ENCODE measurements around the gene VWA2.
A peak's percentile ranks its signal among the peaks of the same experiment; 100 is the strongest.

Gene VWA2

DNA sequence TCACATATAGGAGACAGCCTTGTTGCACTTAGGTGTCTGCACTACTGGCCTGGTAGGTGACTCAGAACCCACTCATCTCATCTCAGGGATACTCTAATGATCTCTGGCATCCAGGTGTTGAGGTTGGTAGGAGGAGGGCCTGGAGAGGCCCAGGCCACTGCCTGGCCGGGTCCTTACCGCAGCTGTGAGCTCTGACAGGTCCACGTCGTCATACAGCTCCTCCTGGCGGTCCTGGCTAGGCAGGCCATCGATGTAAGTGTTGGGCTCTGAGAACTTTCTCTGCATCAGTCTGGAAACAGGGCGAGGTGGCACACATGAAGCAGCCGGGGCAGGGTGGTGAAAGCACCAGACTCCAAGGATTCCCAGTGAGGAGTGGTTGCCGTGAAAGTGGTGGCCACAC lies 62.1 kb downstream of the VWA2 start:
- DNase-seq: no peak

DNA sequence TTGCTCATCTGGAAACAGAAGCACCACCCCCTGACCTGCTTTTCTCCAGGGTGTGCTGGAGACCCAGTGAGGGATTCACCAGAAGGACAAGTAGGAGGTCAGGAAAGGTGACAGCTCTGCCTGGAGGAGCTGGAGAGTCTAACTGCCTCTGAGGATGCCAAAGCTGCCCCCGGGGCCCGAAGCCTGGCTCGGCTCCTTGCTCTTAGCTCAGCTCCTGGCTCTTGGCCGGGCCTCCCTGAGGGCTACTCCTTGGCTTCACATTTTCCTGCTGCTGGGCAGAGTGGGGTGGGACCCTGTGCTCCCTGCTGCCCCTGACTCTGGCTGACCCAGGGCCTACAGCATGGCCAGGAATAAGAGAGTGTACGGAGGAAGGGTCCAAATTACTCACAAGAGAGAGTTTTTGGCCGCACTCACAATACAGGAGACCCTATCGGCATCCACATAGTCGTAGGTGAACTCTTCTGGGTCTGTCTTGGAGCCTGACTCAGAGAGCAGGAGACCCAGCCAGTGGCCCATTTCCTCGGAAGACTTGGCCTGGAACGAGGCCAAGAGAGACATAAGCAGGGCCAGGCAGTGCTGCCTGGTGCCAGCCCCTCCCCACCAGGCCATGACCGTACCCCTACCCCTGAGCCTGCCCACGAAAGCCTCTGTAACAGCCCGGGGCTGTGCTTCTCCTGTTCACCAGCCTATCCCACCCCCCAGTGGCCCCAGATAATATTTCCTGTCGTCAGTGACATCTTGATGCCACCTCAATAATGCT lies 63.1 kb downstream of the VWA2 start:
- DNase-seq: no peak

DNA sequence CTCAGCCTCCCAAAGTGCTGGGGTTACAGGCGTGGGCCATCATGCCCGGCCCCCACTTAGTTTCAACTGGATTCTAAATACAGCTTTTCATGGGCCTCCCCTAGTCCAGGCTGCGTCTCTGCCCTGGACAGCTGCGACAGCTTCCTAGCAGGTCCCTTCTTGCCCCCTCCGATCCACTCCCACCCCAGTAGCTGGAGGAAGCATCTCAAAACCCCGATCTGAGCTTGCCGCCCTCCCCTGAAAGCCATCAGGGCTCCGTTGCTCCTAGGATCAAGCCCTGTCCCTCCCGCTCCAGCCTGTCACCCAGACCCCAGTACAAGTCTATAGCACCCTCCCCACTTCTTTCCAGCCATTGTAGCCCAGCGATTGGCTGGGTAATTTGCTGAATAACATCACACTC lies 64.5 kb downstream of the VWA2 start:
- no peak for DNase-seq

DNA sequence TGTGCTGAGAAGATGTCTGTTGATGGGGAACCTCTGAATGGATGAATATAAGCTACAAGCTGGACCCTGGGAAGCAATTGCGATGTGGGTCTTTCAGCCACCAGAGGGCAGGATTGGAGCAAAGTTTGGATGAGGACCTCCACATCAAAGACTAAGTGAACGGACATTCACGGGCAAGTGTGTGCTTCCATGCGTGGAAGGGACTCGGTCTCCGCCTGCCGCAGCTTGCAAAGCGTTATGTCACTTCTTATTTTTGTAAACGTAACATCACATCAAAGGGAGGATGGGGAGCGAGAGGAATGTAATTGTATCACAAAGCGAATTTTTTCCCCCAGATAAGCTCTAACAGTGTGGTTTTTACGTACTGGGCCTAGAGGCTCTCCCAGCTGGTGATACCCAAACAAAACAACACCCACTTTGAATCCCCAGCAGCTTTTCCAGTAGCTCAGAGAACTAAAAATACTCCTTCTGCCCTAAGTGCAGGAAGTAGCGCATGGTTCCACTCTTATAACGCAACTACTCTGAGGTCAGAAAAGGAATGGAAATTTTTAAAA lies 65.0 kb downstream of the VWA2 start:
- peak; percentile 77 for DNase-seq

DNA sequence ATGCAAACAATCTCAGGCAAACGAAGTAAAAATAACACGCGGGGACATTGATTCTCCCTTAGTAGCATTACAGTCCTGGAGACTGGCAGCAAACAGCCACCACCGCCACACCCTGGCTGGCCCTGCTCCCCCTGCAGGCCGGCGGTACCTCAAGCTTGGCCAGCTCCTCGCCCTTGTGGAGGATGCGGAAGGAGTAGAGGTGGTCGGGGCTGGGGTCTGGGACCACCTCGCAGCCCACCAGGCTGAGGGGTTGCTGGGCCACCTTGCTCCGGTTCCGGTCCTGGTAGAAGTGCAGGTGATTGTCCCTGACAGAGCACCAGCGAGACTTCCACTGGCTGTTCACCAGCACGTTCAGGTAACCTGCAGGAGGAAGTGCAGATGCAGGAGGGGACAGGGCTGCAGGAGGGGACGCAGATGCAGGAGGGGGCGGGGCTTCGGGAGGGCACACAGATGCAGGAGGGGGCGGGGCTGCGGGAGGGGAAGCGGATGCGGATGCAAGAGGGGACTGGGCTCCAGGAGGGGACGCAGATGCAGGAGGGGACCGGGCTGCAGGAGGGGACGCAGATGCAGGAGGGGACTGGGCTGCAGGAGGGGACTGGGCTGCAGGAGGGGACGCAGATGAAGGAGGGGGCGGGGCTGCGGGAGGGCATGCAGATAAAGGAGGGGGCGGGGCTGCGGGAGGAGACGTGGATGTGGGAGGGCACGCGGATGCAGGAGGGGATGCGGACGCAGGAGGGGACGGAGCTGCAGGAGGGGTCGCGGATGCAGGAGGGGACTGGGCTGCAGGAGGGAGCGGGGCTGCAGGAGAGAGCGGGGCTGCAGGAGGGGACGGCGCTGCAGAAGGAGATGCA lies 65.7 kb downstream of the VWA2 start:
- peak; percentile 30 for DNase-seq

GRCh38 chr10:114305521-114305925 lies 66.5 kb downstream of the VWA2 start:
- DNase-seq: no peak

DNA sequence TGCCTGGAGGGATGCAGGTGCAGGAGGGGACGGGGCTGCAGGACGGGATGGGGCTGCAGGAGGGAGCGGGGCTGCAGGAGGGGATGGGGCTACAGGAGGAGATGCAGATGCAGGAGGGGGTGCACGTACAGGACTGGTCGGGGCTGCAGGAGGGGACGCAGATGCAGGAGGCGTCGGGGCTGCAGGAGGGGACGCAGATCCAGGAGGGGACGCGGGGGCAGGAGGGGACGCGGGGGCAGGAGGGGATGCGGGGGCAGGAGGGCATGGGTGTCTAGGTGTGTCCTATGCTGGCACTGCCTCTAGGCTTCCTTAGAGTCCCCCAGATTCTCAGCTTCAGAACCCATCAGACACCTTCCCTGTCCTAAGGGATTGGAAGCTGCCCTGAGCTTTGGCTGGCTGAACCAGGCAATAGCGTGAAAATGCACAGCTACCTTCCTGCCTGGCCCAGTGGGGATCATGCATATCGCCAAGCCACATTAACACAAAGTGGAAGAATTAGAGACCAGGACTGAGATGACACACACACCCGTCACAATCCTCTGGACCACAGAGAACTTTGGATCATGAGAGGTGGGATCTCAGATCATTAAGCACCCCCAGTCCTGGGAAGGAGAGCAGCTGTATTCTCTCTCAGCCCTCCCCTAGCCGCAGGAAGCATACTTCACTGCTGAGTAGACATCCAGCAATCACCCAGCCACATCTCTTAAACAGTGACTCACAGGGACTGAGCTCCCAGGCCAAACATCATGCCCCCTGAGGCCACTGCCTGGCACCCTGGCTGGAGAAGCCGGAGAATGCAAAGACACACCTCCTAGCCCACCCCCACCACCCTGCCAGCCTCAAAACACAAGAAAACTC lies 67.3 kb downstream of the VWA2 start:
- DNase-seq: no peak

DNA sequence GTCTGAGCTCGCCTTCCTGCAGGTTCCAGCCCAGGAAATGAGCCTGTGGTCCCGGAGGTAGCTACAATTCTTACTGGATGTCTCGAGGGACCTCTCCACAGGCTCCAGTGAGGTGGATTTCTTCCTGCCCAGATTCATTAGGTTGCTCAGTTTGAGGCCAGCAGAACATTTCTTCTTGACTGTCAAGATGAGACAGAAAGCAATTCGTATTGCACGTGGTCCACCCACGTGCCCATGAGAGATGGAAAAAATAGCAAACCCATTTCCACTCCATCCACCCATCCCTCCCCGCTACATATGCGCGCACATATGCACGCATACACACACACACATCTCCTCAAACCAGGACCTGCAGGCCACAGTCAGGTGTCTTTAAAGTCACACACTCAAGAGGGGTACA lies 68.7 kb downstream of the VWA2 start:
- DNase-seq: no peak

DNA sequence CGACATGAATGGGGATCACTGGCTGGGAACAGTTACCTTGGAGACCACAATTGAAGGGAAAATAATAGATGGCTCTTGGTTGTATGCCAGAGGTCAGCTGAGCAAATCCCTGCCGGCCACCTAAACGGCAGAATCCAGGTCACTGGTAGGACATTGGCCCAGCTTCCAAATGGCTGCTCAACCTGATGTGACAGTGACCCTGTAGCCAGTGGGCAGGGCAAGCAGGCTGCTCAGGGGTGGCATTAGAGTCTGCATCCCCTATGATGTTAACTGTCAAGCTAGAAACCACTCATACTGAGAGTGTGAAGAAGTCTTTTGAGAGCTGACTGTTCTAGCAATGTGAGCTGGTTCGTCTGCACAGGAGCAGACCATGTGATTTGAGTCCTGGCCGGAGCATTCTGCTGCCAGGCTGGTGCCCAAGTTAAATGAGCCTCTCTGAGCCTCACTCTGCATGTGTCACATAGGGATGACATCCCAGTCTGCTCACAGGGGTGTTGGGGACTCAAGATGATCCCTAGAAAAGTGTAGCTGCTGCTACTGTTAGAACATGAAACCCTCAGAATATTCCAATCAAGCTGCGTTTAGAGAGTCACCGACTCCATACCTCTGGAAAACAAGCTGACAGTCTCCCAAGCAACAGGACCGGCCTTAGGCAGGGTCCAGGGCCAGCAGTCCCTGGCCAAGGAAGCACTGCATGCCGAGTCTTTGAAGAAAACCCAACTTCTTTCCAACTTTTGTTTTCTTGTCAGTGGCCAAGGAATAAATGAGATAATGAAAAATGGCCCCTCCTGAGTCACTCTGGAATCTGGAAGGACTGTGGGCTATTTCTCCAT lies 69.7 kb downstream of the VWA2 start:
- DNase-seq: no peak

- DNase-seq: no peak
These were observed 70.3 kb downstream of the VWA2 start for GRCh38 chr10:114309364-114309651.

DNA sequence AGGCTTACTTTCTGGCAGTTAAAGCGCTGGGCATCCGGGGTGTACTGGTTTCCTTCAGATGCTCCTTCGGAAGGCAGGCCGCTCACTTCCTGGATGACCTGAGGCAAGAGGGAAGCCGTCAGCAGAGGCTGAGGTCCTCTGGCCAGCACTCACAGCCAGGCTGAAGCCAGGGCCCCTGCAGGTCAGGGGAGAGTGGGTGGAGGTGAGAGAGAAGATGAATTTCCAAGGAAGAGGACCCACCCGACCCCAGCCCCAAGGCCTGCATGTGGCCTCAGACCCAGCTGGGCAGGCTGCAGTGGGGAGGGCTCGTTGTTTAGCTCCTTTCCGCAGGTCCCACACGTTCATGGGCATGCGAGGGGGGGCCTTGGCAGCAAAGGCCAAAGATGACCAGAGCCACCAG lies 71.3 kb downstream of the VWA2 start:
- no peak for DNase-seq

DNA sequence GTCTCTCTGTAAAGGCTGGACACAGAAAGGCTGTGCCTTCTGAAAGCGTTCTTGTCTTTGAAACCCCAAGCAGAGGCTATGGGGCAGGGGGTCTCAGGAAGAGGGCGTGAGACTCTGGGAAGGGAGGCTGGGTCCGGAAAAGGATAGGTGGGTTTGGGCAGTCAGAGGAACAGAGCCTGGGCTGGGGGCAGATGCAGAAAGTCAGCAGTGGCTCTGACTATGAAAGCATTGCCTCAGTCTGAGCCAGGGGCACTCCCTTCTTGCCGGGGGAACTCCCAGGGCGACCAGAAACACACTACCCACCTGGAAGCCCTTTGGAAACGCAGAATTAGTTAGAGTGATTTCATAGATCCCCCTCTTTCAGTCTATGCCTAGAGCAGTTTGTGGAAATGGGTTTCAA lies 72.0 kb downstream of the VWA2 start:
- no peak for DNase-seq

DNA sequence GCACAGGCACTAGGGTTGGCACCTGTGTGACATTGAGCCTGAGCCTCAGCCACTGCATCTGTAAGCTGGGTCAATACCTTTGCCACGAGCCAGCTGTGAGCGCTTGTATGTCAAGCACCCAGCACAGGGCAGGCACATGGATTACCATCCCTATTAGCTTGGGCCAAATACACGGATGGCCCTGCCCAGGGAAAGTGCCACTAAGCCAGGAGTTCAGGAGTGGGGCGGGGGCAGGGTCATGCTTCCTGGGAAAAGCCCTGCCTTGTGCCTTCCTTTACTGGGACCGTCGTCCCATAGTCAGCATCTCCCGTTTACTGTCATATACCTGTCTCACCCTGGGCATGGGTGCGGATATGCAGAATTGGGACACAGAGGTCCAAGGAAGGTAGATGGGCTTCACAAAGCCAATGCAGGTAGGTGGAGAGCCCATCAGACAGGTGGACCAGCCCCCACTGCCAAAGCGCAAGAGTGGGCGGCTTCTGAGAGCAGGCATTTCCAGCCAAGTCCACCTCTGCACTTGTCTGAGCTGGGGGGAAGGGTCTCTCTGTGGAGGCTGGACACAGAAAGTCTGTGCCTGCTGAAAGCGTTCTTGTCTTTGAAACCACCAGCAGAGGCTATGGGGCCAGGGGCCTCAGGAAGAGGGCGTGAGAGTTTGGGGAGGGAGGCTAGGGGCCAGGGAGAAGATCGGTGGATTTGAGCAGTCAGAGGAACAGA lies 72.6 kb downstream of the VWA2 start:
- DNase-seq: no peak

DNA sequence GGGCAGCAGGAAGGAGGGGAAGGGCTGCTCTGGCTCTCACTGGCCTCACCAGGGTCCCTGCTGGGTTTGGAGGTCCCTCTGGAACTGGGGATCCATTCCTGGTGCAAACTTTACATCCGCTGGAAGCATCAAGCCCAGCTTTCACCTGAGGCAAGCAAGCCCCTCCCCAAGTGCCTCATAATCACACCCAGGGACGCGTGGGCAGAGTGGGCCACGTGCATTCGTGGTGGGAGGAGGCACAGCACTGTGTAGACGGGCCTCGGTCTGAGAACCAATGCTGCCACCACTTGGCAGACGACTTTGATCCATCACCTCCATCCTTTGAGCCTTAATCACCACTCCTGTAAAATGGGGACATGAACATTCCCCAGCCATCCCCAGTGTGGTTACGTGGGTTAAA lies 74.1 kb downstream of the VWA2 start:
- no peak for DNase-seq

DNA sequence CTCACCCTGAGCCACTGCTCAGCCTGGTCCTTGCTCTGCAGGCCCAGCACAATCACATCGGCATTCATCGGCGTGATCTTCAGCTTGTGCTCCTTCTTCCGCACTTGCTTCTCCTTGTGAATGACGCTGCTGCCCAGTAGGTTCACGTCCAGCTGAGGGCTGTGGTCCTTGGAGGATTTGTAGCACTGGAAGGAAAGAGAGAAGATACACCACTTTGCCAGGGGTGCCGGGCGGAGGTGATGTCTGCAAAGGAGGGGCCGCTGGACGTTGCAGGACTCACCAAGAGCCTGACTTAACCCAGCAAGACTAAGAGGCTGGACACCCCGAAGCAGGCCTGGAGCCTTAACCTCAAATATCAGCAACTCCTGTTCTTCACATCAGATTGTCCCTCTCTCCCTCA lies 74.8 kb downstream of the VWA2 start:
- DNase-seq: no peak

GRCh38 chr10:114315566-114316420 lies 76.7 kb downstream of the VWA2 start:
- DNase-seq: no peak

DNA sequence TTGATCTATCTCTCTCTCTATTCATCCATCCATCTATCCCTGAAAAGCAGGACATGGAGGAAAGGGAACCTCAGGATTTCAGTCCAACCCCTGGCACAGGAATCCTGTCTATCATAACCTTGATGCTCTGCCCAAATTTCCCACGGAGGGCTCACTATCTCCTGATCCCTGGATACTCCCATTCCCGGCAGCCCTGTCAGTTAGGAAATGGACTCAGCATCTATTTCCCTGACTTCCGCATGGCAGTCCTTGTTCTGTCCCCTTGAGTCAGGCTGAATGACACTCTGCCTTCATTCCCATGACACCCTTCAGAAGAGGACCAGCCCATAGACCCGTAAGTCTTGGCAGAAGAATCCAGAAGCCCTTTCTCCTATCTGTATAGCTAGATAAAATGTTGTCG lies 77.7 kb downstream of the VWA2 start:
- no peak for DNase-seq

DNA sequence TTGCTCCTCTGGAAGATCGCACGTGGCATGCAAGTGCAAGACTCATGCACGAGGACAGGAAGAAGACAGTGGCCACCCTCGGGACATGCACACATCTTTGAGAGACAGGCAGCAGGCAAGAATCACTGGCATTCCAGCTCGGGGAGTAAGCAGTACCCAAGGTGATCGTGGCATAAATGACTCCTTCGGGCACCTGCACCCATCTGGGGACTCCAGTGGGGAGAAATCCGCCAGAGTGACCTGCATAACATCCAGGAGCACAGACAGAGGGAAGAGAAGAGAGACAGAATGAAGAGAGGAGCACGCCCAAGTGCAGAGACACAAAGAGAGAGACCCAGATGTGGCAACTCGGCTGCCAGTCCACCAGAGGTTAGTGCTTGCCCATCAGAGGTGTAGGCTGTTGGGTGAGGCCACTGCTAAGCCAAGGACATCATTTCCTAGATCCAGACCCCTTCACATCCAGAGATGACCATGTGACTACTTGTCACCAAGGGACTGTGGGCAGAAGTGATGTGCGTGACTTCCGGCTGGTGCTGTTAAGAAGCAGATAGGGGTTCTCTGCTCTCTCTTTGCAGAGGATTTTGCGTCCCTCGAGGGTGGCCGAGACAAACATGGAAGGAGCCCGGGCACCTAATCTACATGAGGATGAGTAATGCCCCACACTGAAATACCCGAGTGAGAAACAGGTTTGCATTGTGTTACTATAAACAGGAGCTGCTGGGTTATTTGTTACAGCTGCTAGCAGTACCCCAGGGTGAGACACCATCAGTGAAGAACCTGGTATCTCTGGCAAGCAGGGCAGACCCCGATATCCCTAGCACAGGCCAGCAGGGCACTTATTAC lies 80.6 kb downstream of the VWA2 start:
- DNase-seq: no peak

DNA sequence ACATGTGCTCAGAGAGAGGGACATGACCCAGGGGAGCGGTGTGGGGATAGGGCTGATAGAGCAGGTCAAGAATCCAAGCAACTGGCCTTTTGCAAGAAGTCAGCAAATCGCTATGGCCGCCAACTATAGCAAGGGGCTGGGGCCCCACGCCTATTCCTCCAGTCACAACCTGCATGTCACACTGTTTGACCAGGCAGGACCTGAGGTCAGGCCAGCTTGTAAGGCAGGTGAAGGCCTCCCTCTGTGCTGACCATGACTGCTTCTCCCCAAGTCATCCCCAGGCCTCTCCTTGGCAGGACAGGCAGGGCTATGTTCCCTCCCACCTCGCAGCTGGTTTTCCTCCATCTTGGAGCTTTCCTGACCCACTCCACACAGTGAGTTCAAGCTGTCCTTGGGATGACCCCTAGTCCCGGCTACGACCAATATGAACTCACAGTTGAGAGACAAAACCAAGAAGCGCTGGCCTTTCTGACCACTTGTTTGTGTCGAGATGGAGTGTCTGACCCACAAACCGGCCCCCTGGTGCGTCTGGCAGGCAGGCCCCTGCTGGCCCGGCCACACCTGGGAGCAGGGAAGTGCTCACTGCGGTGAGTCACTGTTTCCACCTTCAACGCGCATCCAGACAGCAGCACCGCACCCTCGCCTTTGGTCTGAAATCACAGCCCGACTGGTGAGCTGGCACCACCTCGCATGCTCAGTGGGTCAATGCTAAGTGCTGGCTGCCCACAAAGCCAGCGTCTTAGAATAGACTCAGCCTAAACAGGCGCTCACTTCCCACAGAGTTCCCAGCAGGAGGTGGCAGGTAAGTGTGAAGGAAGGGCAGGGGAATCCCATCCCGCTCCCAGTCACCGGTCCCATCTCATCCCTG lies 81.4 kb downstream of the VWA2 start:
- no peak for DNase-seq
